H1 (cell line): ENCODE results near the gene ACTL7A. TPM values are rescaled to one million over a fixed set of nuclear protein-coding genes. Genes with fewer than 3 reads are reported as not detected.

ENCODE experiments used
- CTCF ChIA-PET: fragments of 300-600 bp; sonication (Branson Sonifier 250); formaldehyde crosslinking; loops from one replicate; lab custom pipeline; 2021; ENCODE audit not compliant: partially characterized antibody; lab: Charles Lee
- POLR2A ChIA-PET: fragments of 300-600 bp; sonication (Branson Sonifier 250); formaldehyde crosslinking; loops from one replicate; lab custom pipeline; 2021; ENCODE audit warnings: inconsistent platforms; ENCODE audit not compliant: partially characterized antibody; lab: Charles Lee
- DNase-seq, 2 experiments: peaks; one replicate each; pipeline versions ENCODE4 v3.0.0 to v3.0.0-alpha.2; 2010 to 2022; ENCODE audit warnings: low spot score in 2 of 2, low read depth in 1 of 2, mixed read lengths in 1 of 2
- FAIRE-seq: peaks from 2 replicates; lab custom pipeline; 2011; peaks lifted over from hg19 to GRCh38; lab: Jason Lieb, UNC
- H2AFZ ChIP-seq: 2 replicates; pipeline ENCODE4 v1.8.1; 2012; ENCODE audit warnings: low read length, inconsistent platforms
- H2AK5ac ChIP-seq: 2 replicates; pipeline ENCODE4 v1.6.1; 2013; ENCODE audit warnings: low read depth, low read length
- H2BK120ac ChIP-seq: replicated peaks from 2 replicates; pipeline ENCODE3; 2013; ENCODE audit warnings: low read depth, low read length, inconsistent platforms
- H2BK12ac ChIP-seq: 2 replicates; pipeline ENCODE4 v1.6.1; 2013; ENCODE audit warnings: low read depth, low read length
- H2BK15ac ChIP-seq: 2 replicates; pipeline ENCODE4 v1.6.1; 2013; ENCODE audit warnings: low read length
- H2BK20ac ChIP-seq: 2 replicates; pipeline ENCODE4 v1.6.1; 2013; ENCODE audit warnings: low read length
- H2BK5ac ChIP-seq: 2 replicates; pipeline ENCODE4 v1.6.1; 2013; ENCODE audit warnings: low read depth, low read length
- H3K14ac ChIP-seq: 2 replicates; pipeline ENCODE4 v1.6.1; 2013; ENCODE audit warnings: inconsistent platforms; ENCODE audit not compliant: insufficient read length
- H3K18ac ChIP-seq: 2 replicates; pipeline ENCODE4 v1.6.1; 2013; ENCODE audit warnings: low read length; ENCODE audit errors: extremely low read depth
- H3K23ac ChIP-seq: 2 replicates; pipeline ENCODE4 v1.6.1; 2013; ENCODE audit warnings: inconsistent platforms; ENCODE audit not compliant: insufficient read length
- H3K23me2 ChIP-seq: 2 replicates; pipeline ENCODE4 v1.6.1; 2013; ENCODE audit warnings: low read depth, low read length
- H3K27ac ChIP-seq: 2 replicates; pipeline ENCODE4 v1.6.1; 2011; ENCODE audit warnings: low read depth, low read length, inconsistent platforms
- H3K27me3 ChIP-seq, 4 experiments: replicated peaks in 1 of 4; 1 replicate in 1 of 4; 2 replicates in 3 of 4; pipeline versions ENCODE4 v1.6.1 to v1.8.1; 2011 to 2013; ENCODE audit warnings: low read length in 3 of 4, mild to moderate bottlenecking in 3 of 4, inconsistent platforms in 2 of 4, mixed read lengths in 2 of 4, moderate library complexity in 1 of 4; ENCODE audit not compliant: control insufficient read depth in 3 of 4, insufficient read depth in 3 of 4; ENCODE audit errors: extremely low read depth in 1 of 4
- H3K36me3 ChIP-seq, 4 experiments: 2 replicates each; pipeline versions ENCODE4 v1.6.1 to v1.8.1; 2011 to 2013; ENCODE audit warnings: mild to moderate bottlenecking in 4 of 4, low read length in 3 of 4, moderate library complexity in 2 of 4, control low read depth in 1 of 4, inconsistent platforms in 1 of 4; ENCODE audit not compliant: insufficient read depth in 4 of 4, control insufficient read depth in 2 of 4
- H3K4ac ChIP-seq: replicated peaks from 2 replicates; pipeline ENCODE3; 2013; ENCODE audit warnings: low read length, low read depth, mixed read lengths, inconsistent platforms; ENCODE audit not compliant: insufficient read length
- H3K4me1 ChIP-seq, 4 experiments: replicated peaks in 1 of 4; 1 replicate in 1 of 4; 2 replicates in 3 of 4; pipeline versions ENCODE4 v1.6.1 to v1.8.1; 2011 to 2013; ENCODE audit warnings: low read length in 3 of 4, inconsistent platforms in 2 of 4, mixed read lengths in 1 of 4; ENCODE audit not compliant: insufficient read depth in 4 of 4, control insufficient read depth in 3 of 4
- H3K4me2 ChIP-seq, 2 experiments: 2 replicates each; pipeline versions ENCODE4 v1.6.1 to v1.8.1; 2011 to 2013; ENCODE audit warnings: low read depth in 2 of 2, low read length in 2 of 2, control low read depth in 1 of 2, inconsistent platforms in 1 of 2, mild to moderate bottlenecking in 1 of 2; ENCODE audit not compliant: insufficient read depth in 1 of 2
- H3K4me3 ChIP-seq, 4 experiments: fragments of 200-600, 300-600 bp in 1 of 4; sonication (generic), shearing (Covaris generic), sonication (Bioruptor Twin) in 1 of 4; 2 replicates each; pipeline versions ENCODE4 v1.5.1 to v1.8.1; 2011 to 2016; ENCODE audit warnings: low read length in 4 of 4, low read depth in 3 of 4, control low read depth in 2 of 4, inconsistent platforms in 2 of 4, mild to moderate bottlenecking in 2 of 4, mixed read lengths in 1 of 4, moderate library complexity in 1 of 4; ENCODE audit not compliant: insufficient read depth in 2 of 4; ENCODE audit errors: extremely low read depth in 1 of 4
- H3K56ac ChIP-seq: replicated peaks from 2 replicates; pipeline ENCODE3; 2013; ENCODE audit warnings: low read depth, mild to moderate bottlenecking, mixed read lengths, low read length, inconsistent platforms; ENCODE audit not compliant: insufficient read length
- H3K79me1 ChIP-seq: 2 replicates; pipeline ENCODE4 v1.6.1; 2013; ENCODE audit warnings: low read depth, low read length, control low read depth
- H3K79me2 ChIP-seq, 2 experiments: 2 replicates each; pipeline versions ENCODE4 v1.6.1 to v1.8.1; 2012 to 2013; ENCODE audit warnings: low read length in 2 of 2, mild to moderate bottlenecking in 2 of 2, inconsistent platforms in 1 of 2; ENCODE audit not compliant: insufficient read depth in 2 of 2, control insufficient read depth in 1 of 2
- H3K9ac ChIP-seq, 4 experiments: replicated peaks in 1 of 4; 1 replicate in 1 of 4; 2 replicates in 3 of 4; pipeline versions ENCODE4 v1.6.1 to v1.8.1; 2011 to 2013; ENCODE audit warnings: low read depth in 3 of 4, low read length in 3 of 4, control low read depth in 2 of 4, mild to moderate bottlenecking in 2 of 4, moderate library complexity in 2 of 4, inconsistent platforms in 1 of 4; ENCODE audit errors: extremely low read depth in 1 of 4
- H3K9me3 ChIP-seq, 2 experiments: 2 replicates each; pipeline versions ENCODE4 v1.6.1 to v1.8.1; 2012 to 2013; ENCODE audit warnings: mild to moderate bottlenecking in 2 of 2, moderate library complexity in 2 of 2, control low read depth in 1 of 2, inconsistent platforms in 1 of 2, low read depth in 1 of 2, low read length in 1 of 2, mixed read lengths in 1 of 2; ENCODE audit not compliant: insufficient read depth in 2 of 2
- H4K20me1 ChIP-seq, 2 experiments: replicated peaks in 1 of 2; 2 replicates each; pipeline versions ENCODE3 to v1.8.1; 2011 to 2013; ENCODE audit warnings: inconsistent platforms in 2 of 2, low read length in 2 of 2, mild to moderate bottlenecking in 1 of 2; ENCODE audit not compliant: insufficient read depth in 2 of 2, control insufficient read depth in 1 of 2
- H4K5ac ChIP-seq: 2 replicates; pipeline ENCODE4 v1.6.1; 2013; ENCODE audit warnings: low read length, low read depth, mixed read lengths, inconsistent platforms; ENCODE audit not compliant: insufficient read length
- H4K8ac ChIP-seq: 2 replicates; pipeline ENCODE4 v1.8.0; 2013; ENCODE audit warnings: mild to moderate bottlenecking, moderate library complexity, low read length, inconsistent platforms; ENCODE audit not compliant: insufficient read depth; ENCODE audit errors: extremely low read depth
- H4K91ac ChIP-seq: replicated peaks from 2 replicates; pipeline ENCODE3; 2013; ENCODE audit warnings: low read length, mixed read lengths, inconsistent platforms; ENCODE audit not compliant: insufficient read length
- ASH2L ChIP-seq: fragments of 200-600, 300-600 bp; sonication (generic); IDR thresholded peaks from one replicate; pipeline ENCODE4 v1.7.1; 2017; ENCODE audit warnings: low read length
- CTCF ChIP-seq, 3 experiments: IDR thresholded peaks; 1 replicate in 2 of 3; 2 replicates in 1 of 3; pipeline versions ENCODE4 v1.5.1 to v1.6.1; 2011; ENCODE audit warnings: low read length in 3 of 3, mild to moderate bottlenecking in 3 of 3, inconsistent platforms in 2 of 3, low read depth in 1 of 3, moderate library complexity in 1 of 3; ENCODE audit not compliant: insufficient read depth in 1 of 3; ENCODE audit errors: control extremely low read depth in 1 of 3
- GABPA ChIP-seq: IDR thresholded peaks from 2 replicates; pipeline ENCODE4 v1.6.1; 2011; ENCODE audit warnings: mild to moderate bottlenecking, low read length, moderate library complexity, borderline replicate concordance; ENCODE audit not compliant: insufficient read depth
- MAX ChIP-seq: IDR thresholded peaks from 2 replicates; pipeline ENCODE4 v1.6.1; 2012; ENCODE audit warnings: inconsistent platforms
- POLR2A ChIP-seq, 2 experiments: IDR thresholded peaks; 1 replicate in 1 of 2; 2 replicates in 1 of 2; pipeline ENCODE4 v1.6.1; 2011; ENCODE audit warnings: low read depth in 2 of 2, low read length in 2 of 2, mild to moderate bottlenecking in 2 of 2; ENCODE audit errors: control extremely low read depth in 1 of 2
- POU5F1 ChIP-seq: IDR thresholded peaks from 2 replicates; pipeline ENCODE4 v1.6.1; 2011; ENCODE audit warnings: low read depth, mild to moderate bottlenecking, low read length, moderate library complexity
- SP2 ChIP-seq: IDR thresholded peaks from 2 replicates; pipeline ENCODE4 v1.6.1; 2012; ENCODE audit warnings: mild to moderate bottlenecking, low read length, inconsistent platforms
- SP4 ChIP-seq: IDR thresholded peaks from 2 replicates; pipeline ENCODE4 v1.6.1; 2012; ENCODE audit warnings: low read length, inconsistent platforms
- TAF1 ChIP-seq: IDR thresholded peaks from 2 replicates; pipeline ENCODE4 v1.6.1; 2011; ENCODE audit warnings: mild to moderate bottlenecking, low read depth, low read length
- TAF7 ChIP-seq: optimal IDR thresholded peaks from 2 replicates; pipeline ENCODE3; 2011; ENCODE audit warnings: low read depth, mild to moderate bottlenecking, inconsistent platforms, low read length, moderate library complexity, borderline replicate concordance
- TCF12 ChIP-seq: IDR thresholded peaks from 2 replicates; pipeline ENCODE4 v1.6.1; 2011; ENCODE audit warnings: low read depth, mild to moderate bottlenecking, low read length
- YY1 ChIP-seq: IDR thresholded peaks from 2 replicates; pipeline ENCODE4 v1.6.1; 2011; ENCODE audit warnings: low read depth, mild to moderate bottlenecking, low read length
- WGBS, 2 experiments: shearing (Covaris generic) in 1 of 2; methylation state at CpG; one replicate each; pipeline versions ENCODE4 v1.1.6 to v1.1.7; 2013 to 2015; ENCODE audit warnings: low lambda C conversion rate in 2 of 2, mixed read lengths in 2 of 2, inconsistent platforms in 1 of 2, low coverage in 1 of 2, missing lambda C conversion rate in 1 of 2; ENCODE audit not compliant: insufficient replicate concordance in 2 of 2, insufficient coverage in 1 of 2, insufficient read length in 1 of 2; ENCODE audit errors: extremely low coverage in 1 of 2, missing lambda C conversion rate in 1 of 2; 5-methylcytosine and 5-hydroxymethylcytosine counted together
- polyA plus RNA-seq, 7 experiments: library from polyadenylated mRNA; depleted of rRNA in 3 of 7; stranded (reverse) in 5 of 7; unstranded in 2 of 7; fragments of >200 nt in 5 of 7; fragments of 200-250 nt in 2 of 7; gene quantifications; 1 replicate in 5 of 7; 2 replicates in 1 of 7; 4 replicates in 1 of 7; pipeline versions ENCODE4 v1.2.1 to v1.2.3, GENCODE V29; 2011 to 2013; ENCODE audit warnings: missing spikeins in 2 of 7, mixed read lengths in 2 of 7
- total RNA-seq: library from RNA; stranded (reverse); fragmentation: NEBNext Ultra II Directional; extraction: Animal tissue kit (Norgen Biotek cat#: 25700); gene quantifications from 2 replicates; pipeline ENCODE4 v1.2.1, GENCODE V29; 2021

ACTL7A gene
- total and polyA plus RNA-seq, 2 of the 8 experiments (the other 6 are each of a cell fraction or from before 2014, with no cell fraction given) = not detected

- POLR2A ChIA-PET = interaction anchor here (1.0 kb wide), 1 partner anchor 148 kb away, joined by 3 read pairs; the partner anchor contains the start of gene CTNNAL1
- Histone ChIP-seq H3K23ac (no peak overlapping the region), H2BK15ac (no peak overlapping the region), H2BK120ac (no peak overlapping the region), H2AK5ac (no peak overlapping the region), H3K27ac (no peak overlapping the region), H3K79me2 (no peaks in the 10 kb centered on the region), H3K4me1 (no peaks in the 10 kb centered on the region), H3K9ac (no peak overlapping the region), H3K18ac (no peak overlapping the region), H2BK5ac (no peak overlapping the region), H3K27me3 (no peaks in the 10 kb centered on the region), H3K4me3 (no peak overlapping the region), H3K56ac (no peak overlapping the region), H3K14ac (no peak overlapping the region), H3K36me3 (peaks cover 0 to 6% (median 5%) of the 10 kb centered on the region in 4 experiments; a peak in 1 of 8 replicates), H4K5ac (no peak overlapping the region), H3K9me3 (0 out of 4 replicates have a peak, but pooled peaks cover 0 to 3% of the 10 kb centered on the region in 2 experiments), H4K8ac (no peak overlapping the region), H4K91ac (no peak overlapping the region), H3K4me2 (no peak overlapping the region), H3K79me1 (no peaks in the 10 kb centered on the region), H4K20me1 (no peaks in the 10 kb centered on the region), H2BK20ac (no peak overlapping the region), H3K23me2 (no peaks in the 10 kb centered on the region), H3K4ac (no peak overlapping the region), H2BK12ac (no peak overlapping the region), H2AFZ (no peak overlapping the region)
- FAIRE-seq = no peak
- no peak for DNase-seq
- 80% methylated on average over 4 of the region's 4 CpGs; no CpG with 5 or more reads in 1 of the 2 experiments for WGBS, 2 experiments
- CTCF ChIA-PET = interaction anchor here (0.8 to 1.6 kb wide), 7 partner anchors 8 to 50 kb away, joined by 3 to 4 read pairs (median 3); no protein-coding TSS in a partner anchor
- TF ChIP-seq POLR2A (IDR thresholded peaks at IDR 0.05; ENCODE audit: control extremely low read depth in 1 of 2, low read depth in 2 of 2, low read length in 2 of 2) (no peak), GABPA (no peak), TAF7 (no peak), ASH2L (no peak), TAF1 (no peak), POU5F1 (no peak), CTCF (IDR thresholded peaks at IDR 0.05; ENCODE audit: control extremely low read depth in 1 of 3, insufficient read depth in 1 of 3, low read depth in 1 of 3, low read length in 3 of 3) (no peak), MAX (no peak), SP2 (no peak), TCF12 (no peak), SP4 (no peak), YY1 (no peak)
Observed at GRCh38 chr9:108865037-108865436, 3.0 kb downstream of the ACTL7A start.
